ENCODE data around the gene MYH6. TPM values are rescaled to one million over a fixed set of nuclear protein-coding genes. Genes with fewer than 3 reads are reported as not detected.

Gene MYH6
- total and polyA plus RNA-seq, 2 of the 13 experiments (the other 11 are each of a cell fraction or from before 2014, with no cell fraction given), result 0.01 TPM; not detected in 1

- ChIA-PET CTCF (ENCODE audit: low intra/inter-chr PET ratio, low total read pairs) (no interaction called here), POLR2A (interaction anchor here (1.4 to 1.5 kb wide), 2 partner anchors 59 to 89 kb away, joined by 3 to 4 read pairs; partner anchors contain the start of genes NGDN and PABPN1)
- H3K4me1 ChIP-seq (ENCODE audit: insufficient read depth, low read length), result no peaks in the 10 kb centered on the region
- no peak for FAIRE-seq
- H4K20me1 ChIP-seq (ENCODE audit: insufficient read depth, low read length), result no peaks in the 10 kb centered on the region
- in situ Hi-C loops (cut with HindIII; ENCODE audit: extremely low pct_ligation_motif_present, low pct_unique_long_range_greater_than_20kb), result no loop called here
- no peak overlapping the region for H3K9ac ChIP-seq (ENCODE audit: insufficient read depth, low read depth, low read length)
- H3K36me3 ChIP-seq (replicated peaks in 1 of 2; ENCODE audit: control insufficient read depth in 1 of 2, insufficient read depth in 2 of 2, low read length in 2 of 2), result no peaks in the 10 kb centered on the region
- no peak for ATAC-seq
- no peaks in the 10 kb centered on the region for H3K79me2 ChIP-seq (ENCODE audit: insufficient read depth, low read length)
- H3K27ac ChIP-seq (ENCODE audit: extremely low read length, insufficient read depth, low read length), result no peak overlapping the region
- no TSS peak for BruUV-seq (replicated peaks)
- no peak overlapping the region for H2AFZ ChIP-seq (ENCODE audit: low read length)
- no peak overlapping the region for H3K4me3 ChIP-seq (replicated peaks in 1 of 3; ENCODE audit: insufficient read depth in 1 of 3, low read depth in 2 of 3, low read length in 3 of 3)
- no peak for DNase-seq (ENCODE audit: low spot score)
- H3K9me3 ChIP-seq (ENCODE audit: low read length), result no peaks in the 10 kb centered on the region
- 15% methylated on average over 14 of the region's 14 CpGs for WGBS (ENCODE audit: low lambda C conversion rate)
- H3K27me3 ChIP-seq (ENCODE audit: control insufficient read depth in 1 of 2, insufficient read depth in 2 of 2, low read length in 2 of 2), result peaks cover 52 to 100% of the 10 kb centered on the region in 2 experiments
- H3K4me2 ChIP-seq (ENCODE audit: low read depth, low read length), result no peak overlapping the region
- TF ChIP-seq ZNF280B (CRISPR knock-in tag; IDR thresholded peaks at IDR 0.05; ENCODE audit: borderline replicate concordance) (0 out of 2 replicates have a peak, but pooled peaks have one; percentile 31), ZNF263 (CRISPR knock-in tag; IDR thresholded peaks at IDR 0.05) (peak; percentile 89), KDM5B (CRISPR knock-in tag; IDR thresholded peaks at IDR 0.05; ENCODE audit: borderline replicate concordance) (no peak)
- intact Hi-C loops (cut with micrococcal nuclease; ENCODE audit: unreplicated experiment), result no loop called here
Observed at GRCh38 chr14:23409966-23410635, 2.0 kb upstream of the MYH6 start.

GRCh38 chr14:23409475-23409874 lies 1.4 kb upstream of the MYH6 start:
- no TSS peak for BruUV-seq (replicated peaks)
- no peak for DNase-seq (ENCODE audit: low spot score)
- CTCF ChIA-PET (ENCODE audit: low intra/inter-chr PET ratio, low total read pairs), result no interaction called here
- intact Hi-C loops (cut with micrococcal nuclease; ENCODE audit: unreplicated experiment), result no loop called here
- FAIRE-seq, result no peak
- Histone ChIP-seq H4K20me1 (ENCODE audit: insufficient read depth, low read length) (no peaks in the 10 kb centered on the region), H3K4me2 (ENCODE audit: low read depth, low read length) (no peak overlapping the region), H3K4me1 (ENCODE audit: insufficient read depth, low read length) (no peaks in the 10 kb centered on the region), H3K27ac (ENCODE audit: extremely low read length, insufficient read depth, low read length) (no peak overlapping the region), H3K9ac (ENCODE audit: insufficient read depth, low read depth, low read length) (no peak overlapping the region), H3K79me2 (ENCODE audit: insufficient read depth, low read length) (no peaks in the 10 kb centered on the region), H2AFZ (ENCODE audit: low read length) (no peak overlapping the region), H3K36me3 (replicated peaks in 1 of 2; ENCODE audit: control insufficient read depth in 1 of 2, insufficient read depth in 2 of 2, low read length in 2 of 2) (no peaks in the 10 kb centered on the region), H3K4me3 (replicated peaks in 1 of 3; ENCODE audit: insufficient read depth in 1 of 3, low read depth in 2 of 3, low read length in 3 of 3) (no peak overlapping the region), H3K27me3 (ENCODE audit: control insufficient read depth in 1 of 2, insufficient read depth in 2 of 2, low read length in 2 of 2) (peaks cover 52 to 100% of the 10 kb centered on the region in 2 experiments), H3K9me3 (ENCODE audit: low read length) (no peaks in the 10 kb centered on the region)
- WGBS (ENCODE audit: low lambda C conversion rate), result 0% methylated on average over 2 of the region's 2 CpGs
- ATAC-seq, result no peak
- in situ Hi-C loops (cut with HindIII; ENCODE audit: extremely low pct_ligation_motif_present, low pct_unique_long_range_greater_than_20kb), result no loop called here
- POLR2A ChIA-PET, result interaction anchor here (1.5 kb wide), 1 partner anchor 60 kb away, joined by 4 read pairs; the partner anchor contains the start of gene NGDN
- TF ChIP-seq THAP7 (CRISPR knock-in tag; IDR thresholded peaks at IDR 0.05), result no peak
- TF ChIP-seq CENPBD1 (CRISPR knock-in tag; IDR thresholded peaks at IDR 0.05; ENCODE audit: borderline replicate concordance, low read depth), result no peak
- no peak for TF ChIP-seq NCOA1 (CRISPR knock-in tag; IDR thresholded peaks at IDR 0.05)
- no peak for TF ChIP-seq ZNF331 (CRISPR knock-in tag; IDR thresholded peaks at IDR 0.05)
- no peak for TF ChIP-seq MZF1 (CRISPR knock-in tag; IDR thresholded peaks at IDR 0.05; ENCODE audit: borderline replicate concordance)
- TF ChIP-seq ZNF503 (CRISPR knock-in tag; IDR thresholded peaks at IDR 0.05), result no peak
- no peak for TF ChIP-seq ZFAT (CRISPR knock-in tag; conservative IDR thresholded peaks at IDR 0.05)
- no peak for TF ChIP-seq TCF7L2 (IDR thresholded peaks at IDR 0.05; ENCODE audit: low read depth, low read length)
- no peak for TF ChIP-seq HDAC6 (IDR thresholded peaks at IDR 0.05; ENCODE audit: low read depth, low read length)
- no peak for TF ChIP-seq ZNF292 (CRISPR knock-in tag; IDR thresholded peaks at IDR 0.05; ENCODE audit: borderline replicate concordance, low read depth)
